ENCODE measurements around the gene FBXL16. TPM values are rescaled to one million over a fixed set of nuclear protein-coding genes. Genes with fewer than 3 reads are reported as not detected.

Gene FBXL16
- total and polyA plus RNA-seq, 2 of the 13 experiments (the other 11 are each of a cell fraction or from before 2014, with no cell fraction given) = 0.22 to 2.0 TPM

DNA sequence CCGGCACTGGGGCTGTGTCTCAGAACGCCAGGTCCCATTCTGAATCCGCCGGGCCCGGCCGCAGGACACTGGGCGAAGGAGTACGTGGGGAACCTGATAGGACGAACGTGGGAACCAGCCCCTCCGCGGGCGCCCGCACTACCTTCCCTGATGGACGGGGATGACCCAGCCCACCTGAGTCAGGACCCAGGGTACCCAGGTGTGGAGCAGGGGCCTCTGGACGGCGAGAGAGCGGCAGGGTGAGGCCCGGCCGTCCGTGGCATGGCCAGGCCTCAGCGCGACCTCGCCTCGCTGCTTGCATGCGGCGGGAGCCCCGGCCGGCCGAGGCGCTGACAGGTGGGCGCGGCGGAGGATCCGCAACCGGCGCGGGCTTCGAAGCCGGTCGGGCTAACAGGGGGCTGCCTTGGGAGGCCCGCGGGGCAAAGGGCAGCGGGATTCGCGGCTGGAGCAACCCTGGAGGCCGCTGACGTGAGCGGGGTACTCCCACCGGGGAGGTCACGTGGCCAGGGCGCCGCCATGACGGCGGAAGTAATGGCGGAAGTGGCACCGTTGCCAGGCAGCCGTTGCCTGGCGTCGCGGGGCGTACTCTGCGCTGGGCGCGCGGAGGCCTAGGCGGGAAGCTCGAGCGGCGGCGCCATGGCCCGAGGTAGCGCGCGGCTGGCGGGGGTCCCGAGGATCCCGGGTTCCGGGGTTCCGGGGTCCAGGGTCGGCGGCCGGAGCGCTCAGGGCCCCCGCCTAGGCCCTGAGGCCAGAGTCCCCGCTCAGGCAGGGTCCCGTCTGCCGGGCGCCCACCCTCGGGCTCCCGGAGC is 56.6 kb downstream of the FBXL16 start, which contains the start of gene WDR90 (continued):
- TF ChIP-seq, protein P1, sequence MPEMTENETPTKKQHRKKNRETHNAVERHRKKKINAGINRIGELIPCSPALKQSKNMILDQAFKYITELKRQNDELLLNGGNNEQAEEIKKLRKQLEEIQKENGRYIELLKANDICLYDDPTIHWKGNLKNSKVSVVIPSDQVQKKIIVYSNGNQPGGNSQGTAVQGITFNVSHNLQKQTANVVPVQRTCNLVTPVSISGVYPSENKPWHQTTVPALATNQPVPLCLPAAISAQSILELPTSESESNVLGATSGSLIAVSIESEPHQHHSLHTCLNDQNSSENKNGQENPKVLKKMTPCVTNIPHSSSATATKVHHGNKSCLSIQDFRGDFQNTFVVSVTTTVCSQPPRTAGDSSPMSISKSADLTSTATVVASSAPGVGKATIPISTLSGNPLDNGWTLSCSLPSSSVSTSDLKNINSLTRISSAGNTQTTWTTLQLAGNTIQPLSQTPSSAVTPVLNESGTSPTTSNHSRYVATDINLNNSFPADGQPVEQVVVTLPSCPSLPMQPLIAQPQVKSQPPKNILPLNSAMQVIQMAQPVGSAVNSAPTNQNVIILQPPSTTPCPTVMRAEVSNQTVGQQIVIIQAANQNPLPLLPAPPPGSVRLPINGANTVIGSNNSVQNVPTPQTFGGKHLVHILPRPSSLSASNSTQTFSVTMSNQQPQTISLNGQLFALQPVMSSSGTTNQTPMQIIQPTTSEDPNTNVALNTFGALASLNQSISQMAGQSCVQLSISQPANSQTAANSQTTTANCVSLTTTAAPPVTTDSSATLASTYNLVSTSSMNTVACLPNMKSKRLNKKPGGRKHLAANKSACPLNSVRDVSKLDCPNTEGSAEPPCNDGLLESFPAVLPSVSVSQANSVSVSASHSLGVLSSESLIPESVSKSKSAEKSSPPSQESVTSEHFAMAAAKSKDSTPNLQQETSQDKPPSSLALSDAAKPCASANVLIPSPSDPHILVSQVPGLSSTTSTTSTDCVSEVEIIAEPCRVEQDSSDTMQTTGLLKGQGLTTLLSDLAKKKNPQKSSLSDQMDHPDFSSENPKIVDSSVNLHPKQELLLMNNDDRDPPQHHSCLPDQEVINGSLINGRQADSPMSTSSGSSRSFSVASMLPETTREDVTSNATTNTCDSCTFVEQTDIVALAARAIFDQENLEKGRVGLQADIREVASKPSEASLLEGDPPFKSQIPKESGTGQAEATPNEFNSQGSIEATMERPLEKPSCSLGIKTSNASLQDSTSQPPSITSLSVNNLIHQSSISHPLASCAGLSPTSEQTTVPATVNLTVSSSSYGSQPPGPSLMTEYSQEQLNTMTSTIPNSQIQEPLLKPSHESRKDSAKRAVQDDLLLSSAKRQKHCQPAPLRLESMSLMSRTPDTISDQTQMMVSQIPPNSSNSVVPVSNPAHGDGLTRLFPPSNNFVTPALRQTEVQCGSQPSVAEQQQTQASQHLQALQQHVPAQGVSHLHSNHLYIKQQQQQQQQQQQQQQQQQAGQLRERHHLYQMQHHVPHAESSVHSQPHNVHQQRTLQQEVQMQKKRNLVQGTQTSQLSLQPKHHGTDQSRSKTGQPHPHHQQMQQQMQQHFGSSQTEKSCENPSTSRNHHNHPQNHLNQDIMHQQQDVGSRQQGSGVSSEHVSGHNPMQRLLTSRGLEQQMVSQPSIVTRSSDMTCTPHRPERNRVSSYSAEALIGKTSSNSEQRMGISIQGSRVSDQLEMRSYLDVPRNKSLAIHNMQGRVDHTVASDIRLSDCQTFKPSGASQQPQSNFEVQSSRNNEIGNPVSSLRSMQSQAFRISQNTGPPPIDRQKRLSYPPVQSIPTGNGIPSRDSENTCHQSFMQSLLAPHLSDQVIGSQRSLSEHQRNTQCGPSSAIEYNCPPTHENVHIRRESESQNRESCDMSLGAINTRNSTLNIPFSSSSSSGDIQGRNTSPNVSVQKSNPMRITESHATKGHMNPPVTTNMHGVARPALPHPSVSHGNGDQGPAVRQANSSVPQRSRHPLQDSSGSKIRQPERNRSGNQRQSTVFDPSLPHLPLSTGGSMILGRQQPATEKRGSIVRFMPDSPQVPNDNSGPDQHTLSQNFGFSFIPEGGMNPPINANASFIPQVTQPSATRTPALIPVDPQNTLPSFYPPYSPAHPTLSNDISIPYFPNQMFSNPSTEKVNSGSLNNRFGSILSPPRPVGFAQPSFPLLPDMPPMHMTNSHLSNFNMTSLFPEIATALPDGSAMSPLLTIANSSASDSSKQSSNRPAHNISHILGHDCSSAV (CRISPR knock-in tag; IDR thresholded peaks at IDR 0.05; ENCODE audit: borderline replicate concordance) = no peak
- TF ChIP-seq ZNF678 (CRISPR knock-in tag; IDR thresholded peaks at IDR 0.05) (peak; percentile 49; the same call in 1 of the 2 replicates), ZNF484 (CRISPR knock-in tag; IDR thresholded peaks at IDR 0.05; ENCODE audit: borderline replicate concordance, low read depth) (no peak), SOX5 (CRISPR knock-in tag; IDR thresholded peaks at IDR 0.05; ENCODE audit: borderline replicate concordance) (peak; percentile 59; the same call in 1 of the 2 replicates), ZNF138 (CRISPR knock-in tag; IDR thresholded peaks at IDR 0.05; ENCODE audit: low read depth) (no peak; the same call in 1 of the 2 replicates), KLF15 (CRISPR knock-in tag; IDR thresholded peaks at IDR 0.05; ENCODE audit: borderline replicate concordance) (no peak; the same call in 1 of the 2 replicates), ZNF839 (CRISPR knock-in tag; IDR thresholded peaks at IDR 0.05; ENCODE audit: borderline replicate concordance) (no peak), ZNF891 (CRISPR knock-in tag; IDR thresholded peaks at IDR 0.05) (peak; percentile 93), ZNF737 (CRISPR knock-in tag; IDR thresholded peaks at IDR 0.05; ENCODE audit: borderline replicate concordance) (0 out of 2 replicates have a peak, but pooled peaks have one; percentile 63), KDM3A (CRISPR knock-in tag; IDR thresholded peaks at IDR 0.05; ENCODE audit: low read depth) (peak; percentile 83), NONO (IDR thresholded peaks at IDR 0.05) (no peak), NONO (CRISPR knock-in tag; conservative IDR thresholded peaks at IDR 0.05) (peak; percentile 88), ZFP36 (IDR thresholded peaks at IDR 0.05; ENCODE audit: borderline replicate concordance, low read depth, low read length, partially characterized antibody) (no peak), CEBPB (IDR thresholded peaks at IDR 0.05; ENCODE audit: borderline replicate concordance, low read depth, low read length) (peak; percentile 41; the same call in 1 of the 2 replicates), CREM (IDR thresholded peaks at IDR 0.05) (peak; percentile 44; the same call in 1 of the 2 replicates), CREM (CRISPR knock-in tag; IDR thresholded peaks at IDR 0.05) (peak; percentile 15; the same call in 1 of the 2 replicates)
- TF ChIP-seq, protein P2, sequence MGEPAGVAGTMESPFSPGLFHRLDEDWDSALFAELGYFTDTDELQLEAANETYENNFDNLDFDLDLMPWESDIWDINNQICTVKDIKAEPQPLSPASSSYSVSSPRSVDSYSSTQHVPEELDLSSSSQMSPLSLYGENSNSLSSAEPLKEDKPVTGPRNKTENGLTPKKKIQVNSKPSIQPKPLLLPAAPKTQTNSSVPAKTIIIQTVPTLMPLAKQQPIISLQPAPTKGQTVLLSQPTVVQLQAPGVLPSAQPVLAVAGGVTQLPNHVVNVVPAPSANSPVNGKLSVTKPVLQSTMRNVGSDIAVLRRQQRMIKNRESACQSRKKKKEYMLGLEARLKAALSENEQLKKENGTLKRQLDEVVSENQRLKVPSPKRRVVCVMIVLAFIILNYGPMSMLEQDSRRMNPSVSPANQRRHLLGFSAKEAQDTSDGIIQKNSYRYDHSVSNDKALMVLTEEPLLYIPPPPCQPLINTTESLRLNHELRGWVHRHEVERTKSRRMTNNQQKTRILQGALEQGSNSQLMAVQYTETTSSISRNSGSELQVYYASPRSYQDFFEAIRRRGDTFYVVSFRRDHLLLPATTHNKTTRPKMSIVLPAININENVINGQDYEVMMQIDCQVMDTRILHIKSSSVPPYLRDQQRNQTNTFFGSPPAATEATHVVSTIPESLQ (CRISPR knock-in tag; conservative IDR thresholded peaks at IDR 0.05) = no peak
- TF ChIP-seq, protein P3, sequence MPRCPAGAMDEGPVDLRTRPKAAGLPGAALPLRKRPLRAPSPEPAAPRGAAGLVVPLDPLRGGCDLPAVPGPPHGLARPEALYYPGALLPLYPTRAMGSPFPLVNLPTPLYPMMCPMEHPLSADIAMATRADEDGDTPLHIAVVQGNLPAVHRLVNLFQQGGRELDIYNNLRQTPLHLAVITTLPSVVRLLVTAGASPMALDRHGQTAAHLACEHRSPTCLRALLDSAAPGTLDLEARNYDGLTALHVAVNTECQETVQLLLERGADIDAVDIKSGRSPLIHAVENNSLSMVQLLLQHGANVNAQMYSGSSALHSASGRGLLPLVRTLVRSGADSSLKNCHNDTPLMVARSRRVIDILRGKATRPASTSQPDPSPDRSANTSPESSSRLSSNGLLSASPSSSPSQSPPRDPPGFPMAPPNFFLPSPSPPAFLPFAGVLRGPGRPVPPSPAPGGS (CRISPR knock-in tag; IDR thresholded peaks at IDR 0.05) = peak; percentile 67
